ENCODE measurements around the gene PDE5A.

GRCh38 chr4:119626420-119626819 is 2.2 kb downstream of the PDE5A start:
- TF ChIP-seq, protein P1, sequence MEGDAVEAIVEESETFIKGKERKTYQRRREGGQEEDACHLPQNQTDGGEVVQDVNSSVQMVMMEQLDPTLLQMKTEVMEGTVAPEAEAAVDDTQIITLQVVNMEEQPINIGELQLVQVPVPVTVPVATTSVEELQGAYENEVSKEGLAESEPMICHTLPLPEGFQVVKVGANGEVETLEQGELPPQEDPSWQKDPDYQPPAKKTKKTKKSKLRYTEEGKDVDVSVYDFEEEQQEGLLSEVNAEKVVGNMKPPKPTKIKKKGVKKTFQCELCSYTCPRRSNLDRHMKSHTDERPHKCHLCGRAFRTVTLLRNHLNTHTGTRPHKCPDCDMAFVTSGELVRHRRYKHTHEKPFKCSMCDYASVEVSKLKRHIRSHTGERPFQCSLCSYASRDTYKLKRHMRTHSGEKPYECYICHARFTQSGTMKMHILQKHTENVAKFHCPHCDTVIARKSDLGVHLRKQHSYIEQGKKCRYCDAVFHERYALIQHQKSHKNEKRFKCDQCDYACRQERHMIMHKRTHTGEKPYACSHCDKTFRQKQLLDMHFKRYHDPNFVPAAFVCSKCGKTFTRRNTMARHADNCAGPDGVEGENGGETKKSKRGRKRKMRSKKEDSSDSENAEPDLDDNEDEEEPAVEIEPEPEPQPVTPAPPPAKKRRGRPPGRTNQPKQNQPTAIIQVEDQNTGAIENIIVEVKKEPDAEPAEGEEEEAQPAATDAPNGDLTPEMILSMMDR (IDR thresholded peaks at IDR 0.05), result no peak
- no peak for TF ChIP-seq POLR2A (IDR thresholded peaks at IDR 0.05)
